Measurements from ENCODE around the gene DIP2A.

Gene DIP2A

DNA sequence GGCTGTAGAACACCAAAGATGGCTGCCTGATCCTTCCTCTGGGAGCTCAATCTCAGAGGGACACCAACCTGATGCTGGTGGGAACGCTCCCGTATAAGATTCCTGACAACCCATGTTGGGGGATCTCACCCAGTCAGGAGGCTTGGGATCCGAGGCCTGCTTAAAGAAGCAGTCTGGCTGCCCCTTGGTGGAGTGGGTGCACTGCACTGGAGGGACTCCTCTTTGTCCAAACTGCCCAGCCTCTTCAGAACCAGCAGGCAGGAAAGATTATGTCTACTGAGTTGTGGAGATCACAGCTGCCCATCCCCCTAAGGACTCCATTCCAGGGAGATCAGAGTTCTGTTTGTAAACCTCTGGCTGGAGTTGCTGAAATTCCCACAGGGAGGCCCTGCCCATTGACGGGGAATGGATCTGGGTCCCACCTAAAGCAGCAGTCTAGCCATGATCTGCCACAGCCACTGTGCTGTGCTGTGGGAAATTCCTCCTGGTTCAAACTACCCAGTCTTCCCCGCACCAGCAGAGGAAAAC, 123.2 kb downstream of the DIP2A start:
- H2BK15ac ChIP-seq (ENCODE audit: low read depth, poor library complexity, severe bottlenecking) = no peak overlapping the region
- peaks cover 84% of the 10 kb centered on the region for H3K9me3 ChIP-seq (ENCODE audit: control insufficient read depth, low read length)
- no peak overlapping the region for H2BK5ac ChIP-seq (ENCODE audit: low read depth, low read length, poor library complexity, severe bottlenecking)
- no peaks in the 10 kb centered on the region for H3K27me3 ChIP-seq (ENCODE audit: control insufficient read depth in 1 of 2, insufficient read depth in 1 of 2, low read length in 2 of 2)
- no peak overlapping the region for H2AFZ ChIP-seq (ENCODE audit: low read depth, low read length)
- H3K4ac ChIP-seq (ENCODE audit: low read depth in 1 of 2, low read length in 2 of 2) = no peak overlapping the region
- no peak overlapping the region for H3K14ac ChIP-seq (ENCODE audit: low read length in 2 of 2)
- no peak overlapping the region for H2BK120ac ChIP-seq (ENCODE audit: low read depth, low read length)
- no peak overlapping the region for H4K91ac ChIP-seq (ENCODE audit: low read length)
- no peak overlapping the region for H2AK5ac ChIP-seq (ENCODE audit: low read length, severe bottlenecking)
- no peak overlapping the region for H4K8ac ChIP-seq (ENCODE audit: low read length)
- no peak overlapping the region for H3K9ac ChIP-seq (ENCODE audit: low read length)
- H3K23ac ChIP-seq (ENCODE audit: low read length in 2 of 2) = no peak overlapping the region
- peaks cover 2% of the 10 kb centered on the region for H3K79me1 ChIP-seq (replicated peaks; ENCODE audit: low read length, poor library complexity, severe bottlenecking)
- no peak overlapping the region for H3K18ac ChIP-seq (ENCODE audit: low read depth in 1 of 2, low read length in 2 of 2)
- no peak for DNase-seq
- peaks cover 14 to 41% of the 10 kb centered on the region in 2 experiments for H3K36me3 ChIP-seq (ENCODE audit: control insufficient read depth in 1 of 2, insufficient read depth in 2 of 2, low read depth in 1 of 2, low read length in 2 of 2)
- H2BK12ac ChIP-seq (ENCODE audit: low read length in 2 of 2) = no peak overlapping the region
- no peaks in the 10 kb centered on the region for H3K4me1 ChIP-seq (ENCODE audit: control insufficient read depth, insufficient read depth, low read depth, low read length)
- H3K4me3 ChIP-seq (ENCODE audit: insufficient read depth in 1 of 2, low read depth in 1 of 2, low read length in 2 of 2) = peak overlapping the region in 1 of 2 experiments; percentile 40
- WGBS = 97% methylated on average over 4 of the region's 5 CpGs
- no peak overlapping the region for H3K27ac ChIP-seq (ENCODE audit: low read length, poor library complexity, severe bottlenecking)
- no peak overlapping the region for H3K4me2 ChIP-seq (ENCODE audit: low read length, poor library complexity, severe bottlenecking)

DNA sequence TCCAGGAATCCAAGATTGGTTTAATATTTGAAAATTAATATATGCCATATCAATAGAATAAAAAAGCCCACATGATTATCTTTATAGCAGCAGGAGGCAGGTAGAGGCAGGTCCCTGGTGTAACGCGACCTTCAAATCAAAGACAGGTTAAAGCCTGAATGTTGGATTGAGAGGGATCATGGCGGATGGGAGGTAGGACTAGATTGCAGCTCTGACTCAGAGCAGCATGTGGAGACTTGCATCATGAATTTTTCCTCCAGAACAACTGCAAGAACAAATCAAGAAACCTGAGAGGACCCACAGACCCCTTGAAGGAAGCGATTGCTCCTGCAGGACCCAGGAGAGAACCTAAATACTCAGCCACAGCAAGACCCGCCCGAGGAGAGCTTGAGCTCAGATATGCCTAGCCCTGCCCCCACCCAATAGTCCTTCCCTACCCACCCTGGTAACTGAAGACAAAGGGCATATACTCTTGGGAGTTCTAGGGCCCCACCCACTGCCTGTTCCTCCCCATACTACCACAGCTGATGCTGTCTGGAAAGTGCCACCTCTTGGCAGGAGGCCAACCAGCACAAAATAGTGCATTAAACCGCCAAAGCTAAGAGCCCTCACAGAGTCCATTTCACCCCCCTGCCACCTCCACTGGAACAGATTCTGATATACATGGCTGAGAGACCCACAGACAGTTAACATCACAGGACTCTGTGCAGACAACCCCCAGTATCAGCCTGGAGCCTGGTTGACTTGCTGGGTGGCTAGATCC, 126.7 kb downstream of the DIP2A start:
- Histone ChIP-seq H2BK12ac (ENCODE audit: low read length in 2 of 2) (no peak overlapping the region), H3K36me3 (ENCODE audit: control insufficient read depth in 1 of 2, insufficient read depth in 2 of 2, low read depth in 1 of 2, low read length in 2 of 2) (peaks cover 14 to 29% of the 10 kb centered on the region in 2 experiments), H2BK5ac (ENCODE audit: low read depth, low read length, poor library complexity, severe bottlenecking) (no peak overlapping the region), H4K91ac (ENCODE audit: low read length) (no peak overlapping the region), H3K14ac (ENCODE audit: low read length in 2 of 2) (no peak overlapping the region), H3K18ac (ENCODE audit: low read depth in 1 of 2, low read length in 2 of 2) (no peak overlapping the region), H2BK120ac (ENCODE audit: low read depth, low read length) (no peak overlapping the region), H3K23ac (ENCODE audit: low read length in 2 of 2) (no peak overlapping the region), H3K4me1 (ENCODE audit: control insufficient read depth, insufficient read depth, low read depth, low read length) (no peaks in the 10 kb centered on the region), H2AK5ac (ENCODE audit: low read length, severe bottlenecking) (no peak overlapping the region), H4K8ac (ENCODE audit: low read length) (no peak overlapping the region), H3K4ac (ENCODE audit: low read depth in 1 of 2, low read length in 2 of 2) (no peak overlapping the region), H2AFZ (ENCODE audit: low read depth, low read length) (no peak overlapping the region), H3K27ac (ENCODE audit: low read length, poor library complexity, severe bottlenecking) (no peak overlapping the region), H3K4me3 (ENCODE audit: insufficient read depth in 1 of 2, low read depth in 1 of 2, low read length in 2 of 2) (peak overlapping the region in 1 of 2 experiments; percentile 33), H3K9ac (ENCODE audit: low read length) (no peak overlapping the region), H3K4me2 (ENCODE audit: low read length, poor library complexity, severe bottlenecking) (no peak overlapping the region), H3K79me1 (replicated peaks; ENCODE audit: low read length, poor library complexity, severe bottlenecking) (peaks cover 2% of the 10 kb centered on the region), H2BK15ac (ENCODE audit: low read depth, poor library complexity, severe bottlenecking) (no peak overlapping the region), H3K27me3 (ENCODE audit: control insufficient read depth in 1 of 2, insufficient read depth in 1 of 2, low read length in 2 of 2) (no peaks in the 10 kb centered on the region), H3K9me3 (ENCODE audit: control insufficient read depth, low read length) (peaks cover 73% of the 10 kb centered on the region)
- no peak for DNase-seq
- 86% methylated on average over 7 of the region's 7 CpGs for WGBS

DNA sequence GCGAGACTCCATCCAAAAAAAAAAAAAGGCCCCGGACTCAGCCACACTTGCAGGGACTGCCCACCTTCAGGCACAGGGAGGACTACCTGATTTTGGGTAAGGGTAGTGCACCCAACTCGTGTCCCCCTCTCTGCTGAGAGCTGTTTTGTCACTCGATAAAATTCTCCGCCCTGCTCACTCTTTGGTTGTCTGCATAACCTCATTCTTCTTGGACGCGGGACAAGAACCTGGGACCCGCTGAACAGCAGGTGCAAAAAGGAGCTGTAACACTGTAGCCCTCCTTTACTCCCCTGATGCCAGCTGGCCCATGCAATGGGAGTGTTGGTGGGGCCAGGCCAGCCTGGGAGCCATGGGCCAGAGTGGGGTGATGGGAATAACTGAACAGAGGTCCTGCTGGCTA, 135.6 kb downstream of the DIP2A start:
- Histone ChIP-seq H3K4me3 (ENCODE audit: insufficient read depth in 1 of 2, low read depth in 1 of 2, low read length in 2 of 2) (no peak overlapping the region), H3K79me1 (replicated peaks; ENCODE audit: low read length, poor library complexity, severe bottlenecking) (no peaks in the 10 kb centered on the region), H2BK12ac (ENCODE audit: low read length in 2 of 2) (no peak overlapping the region), H3K23ac (ENCODE audit: low read length in 2 of 2) (no peak overlapping the region), H3K36me3 (ENCODE audit: control insufficient read depth in 1 of 2, insufficient read depth in 2 of 2, low read depth in 1 of 2, low read length in 2 of 2) (no peaks in the 10 kb centered on the region), H3K4me2 (ENCODE audit: low read length, poor library complexity, severe bottlenecking) (no peak overlapping the region), H3K4ac (ENCODE audit: low read depth in 1 of 2, low read length in 2 of 2) (no peak overlapping the region), H4K8ac (ENCODE audit: low read length) (no peak overlapping the region), H2BK5ac (ENCODE audit: low read depth, low read length, poor library complexity, severe bottlenecking) (no peak overlapping the region), H2AK5ac (ENCODE audit: low read length, severe bottlenecking) (no peak overlapping the region), H3K9ac (ENCODE audit: low read length) (no peak overlapping the region), H3K14ac (ENCODE audit: low read length in 2 of 2) (no peak overlapping the region), H2BK15ac (ENCODE audit: low read depth, poor library complexity, severe bottlenecking) (no peak overlapping the region), H3K4me1 (ENCODE audit: control insufficient read depth, insufficient read depth, low read depth, low read length) (peaks cover 3% of the 10 kb centered on the region), H2AFZ (ENCODE audit: low read depth, low read length) (no peak overlapping the region), H2BK120ac (ENCODE audit: low read depth, low read length) (no peak overlapping the region), H3K9me3 (ENCODE audit: control insufficient read depth, low read length) (peaks cover 20% of the 10 kb centered on the region), H3K27me3 (ENCODE audit: control insufficient read depth in 1 of 2, insufficient read depth in 1 of 2, low read length in 2 of 2) (no peaks in the 10 kb centered on the region), H3K27ac (ENCODE audit: low read length, poor library complexity, severe bottlenecking) (no peak overlapping the region), H4K91ac (ENCODE audit: low read length) (no peak overlapping the region), H3K18ac (ENCODE audit: low read depth in 1 of 2, low read length in 2 of 2) (no peak overlapping the region)
- 86% methylated on average over 8 of the region's 8 CpGs for WGBS
- DNase-seq = no peak

DNA sequence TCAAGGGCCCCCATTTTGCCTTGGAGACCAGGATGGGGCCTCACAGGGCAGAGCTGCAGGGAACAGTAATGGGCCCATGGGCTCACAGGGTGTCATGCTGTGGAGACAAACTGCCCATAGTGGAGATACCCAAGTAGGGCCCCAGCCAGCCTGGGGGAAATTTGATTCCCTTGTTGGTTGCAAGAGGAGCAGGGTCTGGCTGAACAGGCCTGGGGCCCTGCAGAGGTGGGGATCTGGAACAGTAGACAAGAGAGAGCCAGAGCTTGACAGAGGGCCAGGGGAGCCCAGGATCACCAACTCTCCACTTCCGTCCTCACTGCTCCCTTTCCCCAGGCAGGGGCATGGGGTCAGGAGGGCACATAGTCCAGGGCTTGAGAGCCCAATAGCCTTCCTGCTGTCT, 137.5 kb downstream of the DIP2A start:
- no peak overlapping the region for H3K27ac ChIP-seq (ENCODE audit: low read length, poor library complexity, severe bottlenecking)
- H3K27me3 ChIP-seq (ENCODE audit: control insufficient read depth in 1 of 2, insufficient read depth in 1 of 2, low read length in 2 of 2) = no peaks in the 10 kb centered on the region
- 60% methylated on average over 1 of the region's 1 CpG for WGBS

More for the DNA sequence above, 137.5 kb downstream of the DIP2A start:
- H4K91ac ChIP-seq (ENCODE audit: low read length) = no peak overlapping the region
- H3K4ac ChIP-seq (ENCODE audit: low read depth in 1 of 2, low read length in 2 of 2) = no peak overlapping the region
- H4K8ac ChIP-seq (ENCODE audit: low read length) = no peak overlapping the region
- H2BK120ac ChIP-seq (ENCODE audit: low read depth, low read length) = no peak overlapping the region
- no peak overlapping the region for H3K4me2 ChIP-seq (ENCODE audit: low read length, poor library complexity, severe bottlenecking)
- H3K18ac ChIP-seq (ENCODE audit: low read depth in 1 of 2, low read length in 2 of 2) = no peak overlapping the region
- H3K9me3 ChIP-seq (ENCODE audit: control insufficient read depth, low read length) = peaks cover 3% of the 10 kb centered on the region
- no peaks in the 10 kb centered on the region for H3K79me1 ChIP-seq (replicated peaks; ENCODE audit: low read length, poor library complexity, severe bottlenecking)
- H3K9ac ChIP-seq (ENCODE audit: low read length) = no peak overlapping the region
- H3K4me3 ChIP-seq (ENCODE audit: insufficient read depth in 1 of 2, low read depth in 1 of 2, low read length in 2 of 2) = no peak overlapping the region
- H3K14ac ChIP-seq (ENCODE audit: low read length in 2 of 2) = no peak overlapping the region
- H3K4me1 ChIP-seq (ENCODE audit: control insufficient read depth, insufficient read depth, low read depth, low read length) = peaks cover 3% of the 10 kb centered on the region
- no peak overlapping the region for H2BK12ac ChIP-seq (ENCODE audit: low read length in 2 of 2)
- H3K36me3 ChIP-seq (ENCODE audit: control insufficient read depth in 1 of 2, insufficient read depth in 2 of 2, low read depth in 1 of 2, low read length in 2 of 2) = no peaks in the 10 kb centered on the region
- no peak overlapping the region for H2AK5ac ChIP-seq (ENCODE audit: low read length, severe bottlenecking)
- no peak overlapping the region for H3K23ac ChIP-seq (ENCODE audit: low read length in 2 of 2)
- no peak overlapping the region for H2BK5ac ChIP-seq (ENCODE audit: low read depth, low read length, poor library complexity, severe bottlenecking)
- no peak overlapping the region for H2BK15ac ChIP-seq (ENCODE audit: low read depth, poor library complexity, severe bottlenecking)
- DNase-seq = no peak
- no peak overlapping the region for H2AFZ ChIP-seq (ENCODE audit: low read depth, low read length)

Data from mesenchymal stem cell (in vitro differentiated cells and primary cell).